Renal cortical epithelial cell (primary cell): Measurements from ENCODE around the gene MED27. TPM values are rescaled to one million over a fixed set of nuclear protein-coding genes. Genes with fewer than 3 reads are reported as not detected.

Experiments used
- DNase-seq: peaks from one replicate; pipeline ENCODE4 v3.0.0-alpha.2; 2011; ENCODE audit warnings: low read depth
- total RNA-seq: library from RNA; depleted of rRNA; stranded (reverse); fragments of >200 nt; gene quantifications from 2 replicates; pipeline ENCODE4 v1.2.3, GENCODE V29; 2014

Gene MED27
- total RNA-seq, 1 donor from 2014 or later, result 14.1 TPM

- DNase-seq, result no peak
Measured at GRCh38 chr9:131858147-131858546, 221.5 kb downstream of the MED27 start.

GRCh38 chr9:131856105-131856504, 223.6 kb downstream of the MED27 start:
- DNase-seq, result no peak

- no peak for DNase-seq
Measured at GRCh38 chr9:131854896-131855613, 224.6 kb downstream of the MED27 start.

- no peak for DNase-seq
Measured at GRCh38 chr9:131854334-131854733, 225.3 kb downstream of the MED27 start.

- no peak for DNase-seq
Measured at GRCh38 chr9:131853434-131853833, 226.2 kb downstream of the MED27 start.

GRCh38 chr9:131851414-131851813, 228.3 kb downstream of the MED27 start:
- DNase-seq, result no peak

- DNase-seq, result no peak
Measured at GRCh38 chr9:131849391-131849790, 230.3 kb downstream of the MED27 start.

- DNase-seq, result no peak
Measured at GRCh38 chr9:131848570-131849160, 231.0 kb downstream of the MED27 start.

GRCh38 chr9:131847665-131848354, 231.9 kb downstream of the MED27 start:
- DNase-seq, result no peak

GRCh38 chr9:131845305-131846298, 234.1 kb downstream of the MED27 start:
- no peak for DNase-seq

GRCh38 chr9:131844745-131845118, 234.9 kb downstream of the MED27 start:
- no peak for DNase-seq

- DNase-seq, result no peak
Measured at GRCh38 chr9:131843989-131844744, 235.5 kb downstream of the MED27 start.

- DNase-seq, result no peak
Measured at GRCh38 chr9:131841765-131842318, 237.8 kb downstream of the MED27 start.

GRCh38 chr9:131840751-131841702, 238.6 kb downstream of the MED27 start:
- no peak for DNase-seq

GRCh38 chr9:131840220-131840619, 239.4 kb downstream of the MED27 start:
- no peak for DNase-seq

- peak; percentile 30 for DNase-seq
Measured at GRCh38 chr9:131839281-131840084, 240.2 kb downstream of the MED27 start.

GRCh38 chr9:131838530-131839280, 241.0 kb downstream of the MED27 start:
- no peak for DNase-seq

- DNase-seq, result no peak
Measured at GRCh38 chr9:131837836-131838235, 241.8 kb downstream of the MED27 start.
